Transverse colon (tissue), 4 donors: ENCODE data around the gene C1QTNF9.

Experiments
- CTCF ChIP-seq, 5 experiments: fragments of 200-600 bp in 3 of 5; fragments of 450-650 bp in 2 of 5; sonication (generic) in 3 of 5; IDR thresholded peaks; 1 replicate in 2 of 5; 2 replicates in 3 of 5; pipeline ENCODE4 v1.5.1; 2016 to 2017; ENCODE audit warnings: antibody characterized with exemption in 5 of 5, inconsistent platforms in 3 of 5, mild to moderate bottlenecking in 2 of 5, moderate library complexity in 1 of 5
- EP300 ChIP-seq: sonication (generic); formaldehyde crosslinking; IDR thresholded peaks from one replicate; pipeline ENCODE4 v1.6.1; 2017; ENCODE audit warnings: antibody characterized with exemption, low read depth
- POLR2A ChIP-seq: fragments of 450-650 bp; IDR thresholded peaks from one replicate; pipeline ENCODE4 v1.6.1; 2016; ENCODE audit warnings: antibody characterized with exemption, mild to moderate bottlenecking, moderate library complexity
- POLR2AphosphoS5 ChIP-seq, 3 donors: sonication (generic); formaldehyde crosslinking; IDR thresholded peaks; one replicate each; pipeline ENCODE4 v1.6.1; 2016; ENCODE audit warnings: antibody characterized with exemption in 3 of 3

- TF ChIP-seq CTCF (IDR thresholded peaks at IDR 0.05) (no peak), POLR2AphosphoS5 (IDR thresholded peaks at IDR 0.05) (peak; percentile 28 to 51 (median 44)), POLR2A (peak; percentile 52), EP300 (no peak)
Observed at GRCh38 chr13:24271601-24272451, 37.6 kb upstream of the C1QTNF9 start.
